Germinal center (tissue), 1 donor: ENCODE results near the gene EFHC1.
"Not testable (repeated sequence)": the region's sequence is repeated elsewhere in the genome, so short reads cannot be mapped to it uniquely, and the experiment has no call there.

Experiments
- DNase-seq: peaks from one replicate; pipeline ENCODE4 v3.0.0; 2012; ENCODE audit warnings: mixed read lengths, low spot score

Gene EFHC1

GRCh38 chr6:52438926-52439325 lies 18.8 kb downstream of the EFHC1 start:
- no peak for DNase-seq

GRCh38 chr6:52454556-52454955 lies 34.4 kb downstream of the EFHC1 start:
- no peak for DNase-seq

DNA sequence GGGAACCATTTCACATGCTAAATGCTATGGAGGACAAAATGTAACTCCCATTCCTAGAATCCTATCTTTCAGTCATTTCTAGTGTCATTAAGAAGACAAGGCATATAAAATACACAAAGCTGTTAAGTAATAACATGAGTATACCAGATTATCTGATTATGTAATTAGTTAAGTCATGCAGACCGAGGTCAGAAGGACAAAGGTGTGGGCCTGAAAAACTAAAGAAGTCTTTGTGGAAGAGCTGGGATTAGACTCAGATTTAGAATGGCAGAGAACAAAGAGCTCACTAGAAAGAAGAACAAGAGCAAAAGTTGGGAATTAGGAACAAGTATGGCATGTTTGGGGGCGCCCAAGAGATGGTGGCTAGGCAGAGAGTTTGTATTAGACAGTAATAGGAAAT lies 37.0 kb downstream of the EFHC1 start:
- no peak for DNase-seq

DNA sequence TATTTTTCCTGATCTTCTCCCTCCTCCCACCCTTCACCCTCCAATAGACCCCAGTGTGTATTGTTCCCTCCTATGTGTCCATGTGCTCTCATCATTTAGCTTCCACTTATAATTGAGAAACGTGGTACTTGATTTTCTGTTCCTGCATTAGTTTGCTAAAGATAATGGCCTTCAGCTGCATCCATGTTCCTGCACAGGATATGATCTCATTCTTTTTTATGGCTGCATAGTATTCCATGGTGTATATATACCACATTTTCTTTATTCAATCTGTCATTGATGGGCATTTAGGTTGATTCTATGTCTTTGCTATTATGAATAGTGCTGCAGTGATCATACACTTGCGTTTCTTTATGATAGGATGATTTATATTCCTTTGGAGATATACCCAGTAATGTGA lies 41.1 kb downstream of the EFHC1 start:
- DNase-seq, result not testable (repeated sequence)

DNA sequence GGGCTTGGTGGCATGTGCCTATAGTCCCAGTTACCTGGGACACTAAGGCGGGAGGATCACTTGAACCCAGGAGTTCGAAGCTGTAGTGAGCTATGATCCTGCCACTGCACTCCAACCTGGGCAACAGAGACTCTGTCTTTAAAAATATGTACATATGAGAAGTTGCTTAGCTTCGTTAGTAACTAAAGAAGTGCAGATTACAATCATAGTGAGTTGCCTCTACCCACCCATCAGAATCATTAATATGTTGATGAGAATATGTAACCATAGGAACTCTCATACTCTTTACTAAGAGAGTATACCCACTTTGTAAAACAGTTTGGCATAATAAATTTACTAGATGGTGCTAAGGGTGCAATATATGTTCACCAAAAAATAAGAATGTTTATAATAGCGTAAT lies 54.0 kb downstream of the EFHC1 start:
- DNase-seq, result no peak

- DNase-seq, result no peak
Observed at GRCh38 chr6:52475307-52475706, 55.2 kb downstream of the EFHC1 start.

GRCh38 chr6:52482903-52483670 lies 62.9 kb downstream of the EFHC1 start:
- no peak for DNase-seq

DNA sequence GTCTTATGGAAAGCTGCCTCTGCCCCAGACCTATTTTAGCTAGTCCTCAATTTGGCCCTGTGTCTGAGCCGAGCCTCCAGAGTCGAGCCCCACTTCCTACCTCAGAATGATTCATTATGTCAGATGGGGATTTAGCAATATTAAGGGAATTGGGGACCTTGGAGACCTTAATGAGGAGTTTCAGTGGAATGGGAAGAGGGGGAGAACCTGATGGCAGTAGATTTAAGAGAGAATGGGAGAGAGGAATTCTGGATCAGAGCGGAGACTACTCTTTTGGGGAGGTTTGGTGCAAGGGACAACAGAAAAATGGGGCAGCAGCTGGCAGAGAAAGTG lies 63.5 kb downstream of the EFHC1 start:
- DNase-seq, result no peak

GRCh38 chr6:52489881-52490280 lies 69.7 kb downstream of the EFHC1 start:
- no peak for DNase-seq

- DNase-seq, result no peak
Observed at GRCh38 chr6:52491203-52492069, 71.3 kb downstream of the EFHC1 start.

DNA sequence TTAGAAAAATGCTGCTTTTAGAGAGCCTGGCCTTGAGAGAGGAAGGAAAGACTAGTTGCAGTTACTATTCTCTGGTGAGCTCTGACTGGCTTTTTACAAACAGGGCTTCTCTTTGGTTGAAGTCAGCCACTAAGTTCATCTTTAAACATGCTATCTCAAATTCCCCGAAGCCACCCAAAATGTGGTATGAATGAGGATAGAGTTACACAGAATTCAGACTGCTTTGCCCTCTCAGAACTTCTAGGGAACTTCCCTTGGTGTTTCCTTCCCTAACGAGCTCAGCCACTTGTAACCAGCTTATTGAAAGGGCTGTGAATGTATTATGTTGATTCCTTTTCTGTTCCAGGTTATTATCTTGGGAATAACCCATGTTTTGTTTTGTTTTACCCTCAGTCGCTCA lies 73.5 kb downstream of the EFHC1 start:
- no peak for DNase-seq

- no peak for DNase-seq
Observed at GRCh38 chr6:52494298-52495072, 74.3 kb downstream of the EFHC1 start.

DNA sequence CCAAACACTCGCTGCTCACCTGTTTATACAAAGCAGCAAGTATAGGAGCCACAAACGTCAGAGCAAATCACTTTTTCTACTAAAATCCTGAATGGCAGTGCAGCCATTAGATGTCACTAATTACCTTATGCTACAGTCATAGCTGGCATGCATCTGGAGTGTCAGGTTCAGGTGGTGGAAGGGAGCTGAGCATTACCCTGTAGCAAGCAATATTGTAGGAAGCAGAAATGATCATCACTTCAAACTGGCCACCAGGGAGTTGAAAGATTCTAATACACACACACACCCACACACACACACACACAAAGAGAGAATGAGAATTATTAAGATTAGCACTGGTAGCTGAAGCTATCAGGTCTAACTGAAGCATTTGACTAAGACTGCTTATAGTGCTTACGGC lies 75.8 kb downstream of the EFHC1 start:
- no peak for DNase-seq

DNA sequence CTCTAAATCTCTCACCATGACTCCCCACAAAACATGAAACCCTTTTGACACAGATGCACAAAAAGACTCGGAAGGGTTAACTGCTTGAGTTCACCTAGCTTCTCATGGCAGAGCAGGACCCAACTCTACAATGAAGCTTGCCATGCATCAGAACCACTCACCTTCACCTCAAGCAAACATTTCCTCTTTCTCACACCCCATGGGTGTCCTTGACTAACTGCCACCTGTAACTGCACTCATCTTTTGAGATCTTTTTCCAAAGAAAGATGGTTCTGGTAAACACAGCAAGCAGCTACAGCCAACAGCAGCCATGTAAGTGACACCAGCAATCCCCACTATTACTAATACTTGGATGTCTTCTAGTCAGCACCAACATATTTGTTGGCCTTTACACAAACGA lies 76.5 kb downstream of the EFHC1 start:
- DNase-seq, result no peak

- peak; percentile 68 for DNase-seq
Observed at GRCh38 chr6:52497652-52498408, 77.7 kb downstream of the EFHC1 start.

GRCh38 chr6:52498538-52499017 lies 78.4 kb downstream of the EFHC1 start:
- DNase-seq, result no peak

- DNase-seq, result no peak
Observed at GRCh38 chr6:52499026-52499425, 78.9 kb downstream of the EFHC1 start.

DNA sequence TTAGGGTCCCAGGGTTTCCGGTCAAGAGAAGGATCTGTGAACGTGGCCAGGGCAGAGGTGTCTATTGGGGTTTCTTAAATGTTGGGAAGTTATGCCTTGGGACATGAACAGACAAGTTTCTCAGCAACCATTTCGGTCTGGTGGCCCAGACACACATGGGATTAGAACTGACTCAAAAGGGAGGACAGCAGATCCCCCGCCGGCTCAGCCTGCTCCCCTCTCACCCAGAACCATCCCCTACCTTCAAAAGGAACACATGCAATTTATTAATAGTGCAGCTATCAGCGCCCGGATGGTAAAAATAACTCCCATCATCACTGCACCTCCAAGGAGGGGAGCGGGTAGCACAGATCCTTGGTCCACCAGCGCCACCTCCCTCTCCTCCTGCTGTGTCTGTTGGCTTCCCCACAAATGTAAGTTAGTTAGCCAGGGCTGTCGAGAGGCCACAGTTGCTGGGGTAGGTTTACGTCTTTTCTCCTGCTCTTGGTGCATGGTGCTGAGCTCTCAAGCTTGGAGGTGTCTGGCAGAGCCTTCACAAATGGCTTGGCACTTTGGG lies 79.6 kb downstream of the EFHC1 start:
- no peak for DNase-seq

DNA sequence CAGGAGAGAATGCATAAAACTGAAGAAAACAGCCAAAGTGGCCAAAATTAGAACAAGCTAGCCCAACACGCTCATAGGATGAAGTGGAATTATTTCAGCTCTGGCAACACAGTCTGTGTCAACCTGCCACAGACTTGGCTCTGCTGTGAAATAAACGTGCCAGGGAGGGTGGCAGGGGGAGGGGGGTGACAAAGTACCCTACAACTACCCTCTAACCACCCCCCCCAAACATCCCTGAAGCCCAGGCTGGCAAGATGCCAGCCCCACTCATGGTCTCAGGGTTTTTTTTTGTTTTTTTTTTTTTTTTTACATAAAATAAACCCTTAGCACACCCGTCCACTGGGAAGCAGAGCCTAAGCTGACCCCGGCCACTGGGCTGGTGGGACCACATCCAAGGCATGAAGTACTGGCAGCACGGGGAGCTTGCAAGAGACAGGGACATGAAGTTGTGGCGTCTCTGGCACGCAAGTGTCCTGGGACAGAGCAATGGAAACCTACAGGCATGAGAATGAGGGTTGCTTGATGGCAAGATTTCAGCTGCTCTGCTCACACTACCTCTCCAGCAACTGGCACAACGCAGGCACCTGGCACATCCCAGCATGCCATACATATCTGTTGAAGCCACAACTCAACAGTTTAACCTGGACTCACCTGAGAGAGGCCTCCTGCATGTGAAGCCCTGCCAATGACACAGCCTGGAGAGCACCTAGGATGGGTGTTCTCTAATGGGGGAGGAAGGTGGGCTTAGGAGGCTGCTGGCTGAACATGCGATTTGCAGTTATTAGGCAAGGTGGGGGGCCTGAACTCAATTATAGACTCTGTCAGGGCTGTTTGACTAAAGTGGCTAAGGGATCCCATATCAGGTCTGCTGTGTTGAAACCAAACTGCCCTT lies 80.3 kb downstream of the EFHC1 start:
- DNase-seq, result no peak

DNA sequence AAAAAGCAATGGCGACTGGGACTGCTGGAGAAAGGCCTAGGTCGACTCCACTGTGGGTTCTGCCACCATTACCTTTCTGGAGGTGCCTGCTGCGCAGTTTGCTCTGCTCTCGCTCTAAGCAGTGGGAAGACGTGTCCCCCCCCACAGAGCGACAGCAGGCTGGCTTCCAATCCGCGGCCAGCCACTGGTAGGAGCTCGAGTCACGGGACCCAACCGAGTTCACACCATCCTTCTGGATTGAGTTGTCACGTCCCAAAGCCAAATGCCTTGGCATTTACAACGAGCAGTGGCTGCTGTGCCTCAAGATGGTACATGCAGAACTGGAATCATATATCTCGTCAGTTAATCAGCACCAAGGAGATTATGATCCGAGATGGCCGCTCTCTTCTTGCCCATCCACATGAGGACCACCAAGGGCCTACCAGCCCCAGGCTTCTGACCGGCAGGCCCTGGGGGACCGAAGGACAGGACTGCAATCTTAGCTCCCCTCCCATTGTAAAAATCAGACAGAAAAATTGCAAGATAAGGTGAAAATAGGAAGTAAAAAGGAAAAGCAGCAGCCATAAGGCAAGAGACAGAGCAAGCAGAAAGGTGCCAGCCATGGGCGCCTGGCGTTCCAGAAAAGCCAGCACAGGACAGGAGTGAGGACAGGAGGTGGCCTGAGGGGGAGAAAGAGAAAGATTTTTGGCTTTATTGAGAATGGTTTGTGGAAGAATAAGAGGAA lies 82.3 kb downstream of the EFHC1 start:
- DNase-seq, result no peak
